GM18868 (cell line): ENCODE measurements around the gene MEIS2.

ENCODE experiments used
- ATAC-seq: cut with Tn5 transposase; IDR thresholded peaks from one replicate; pipeline ENCODE4 v1.9.1; 2021; ENCODE audit warnings: mild to moderate bottlenecking, moderate library complexity; ENCODE audit not compliant: unreplicated experiment

The MEIS2 gene

DNA sequence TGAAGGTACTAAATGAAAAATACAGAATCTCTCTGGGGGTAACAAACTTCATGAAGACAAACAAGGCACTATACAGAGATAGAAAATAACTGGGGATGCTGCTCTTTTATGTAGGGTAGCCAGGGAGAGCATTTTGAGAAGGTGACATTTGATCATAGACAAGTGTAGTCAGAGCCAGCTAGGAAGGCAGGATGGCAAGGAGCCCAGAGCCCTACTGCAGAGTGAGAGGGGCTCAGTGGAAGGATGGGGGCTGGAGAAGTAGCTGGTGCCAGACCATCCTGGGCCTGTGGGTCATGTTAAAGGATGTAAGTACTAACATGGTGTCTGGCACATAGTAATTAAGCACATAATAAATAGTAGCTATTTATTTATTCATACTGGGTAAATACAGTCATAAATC is 133.6 kb downstream of the MEIS2 start:
- no peak for ATAC-seq

DNA sequence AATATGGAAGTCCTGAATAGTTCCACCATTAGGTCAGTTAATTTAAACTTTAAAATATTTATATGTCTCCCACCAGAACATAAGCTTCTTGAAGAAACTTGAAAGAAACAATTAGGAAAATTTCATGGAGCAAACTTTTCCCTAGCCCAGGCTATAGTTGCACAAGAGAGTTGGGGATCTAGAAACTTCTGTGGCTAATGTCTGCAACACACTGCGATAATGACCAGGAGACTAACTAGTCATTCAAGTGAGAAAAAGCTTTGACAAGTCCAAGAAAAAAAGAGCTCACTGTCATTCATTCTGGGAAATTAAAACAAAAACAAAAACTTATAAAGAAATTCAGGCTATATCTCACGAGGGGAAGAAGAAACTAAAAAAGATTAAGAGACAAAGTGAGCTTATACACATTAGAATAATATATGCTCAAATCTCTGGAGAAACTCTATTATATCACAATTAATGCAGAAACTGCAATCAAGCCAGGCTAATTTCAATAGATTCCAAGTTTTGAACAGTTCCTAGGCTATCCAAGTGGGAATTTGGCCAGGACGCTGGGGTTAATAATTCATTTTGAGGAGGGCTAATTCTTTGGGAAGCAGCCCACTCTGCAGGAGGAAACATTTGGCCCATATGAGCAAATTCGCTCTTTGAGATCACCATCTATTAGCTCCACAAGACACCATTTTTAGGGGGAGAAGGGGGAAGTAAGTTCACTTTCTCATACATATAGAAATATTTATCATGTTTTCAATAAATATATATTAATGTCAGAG is 134.6 kb downstream of the MEIS2 start:
- ATAC-seq = no peak

DNA sequence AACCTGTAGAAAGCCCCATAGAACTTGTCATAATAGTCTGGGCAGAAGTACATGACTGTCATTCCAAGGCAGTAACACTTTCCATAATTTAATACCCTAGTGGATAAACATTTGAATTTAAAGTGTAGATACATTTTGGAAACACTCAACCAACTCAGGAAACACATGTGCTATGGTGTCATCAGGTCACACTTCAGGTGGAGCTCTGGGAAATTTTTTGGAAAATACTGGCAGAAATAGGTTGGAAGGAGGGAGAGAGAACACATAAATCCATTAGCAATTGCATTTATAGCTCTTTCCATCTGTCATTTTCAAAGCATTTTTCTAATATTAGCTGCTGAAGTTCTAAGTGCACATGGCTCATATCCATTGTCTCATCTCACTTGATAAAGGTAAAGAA is 135.7 kb downstream of the MEIS2 start:
- ATAC-seq = no peak

DNA sequence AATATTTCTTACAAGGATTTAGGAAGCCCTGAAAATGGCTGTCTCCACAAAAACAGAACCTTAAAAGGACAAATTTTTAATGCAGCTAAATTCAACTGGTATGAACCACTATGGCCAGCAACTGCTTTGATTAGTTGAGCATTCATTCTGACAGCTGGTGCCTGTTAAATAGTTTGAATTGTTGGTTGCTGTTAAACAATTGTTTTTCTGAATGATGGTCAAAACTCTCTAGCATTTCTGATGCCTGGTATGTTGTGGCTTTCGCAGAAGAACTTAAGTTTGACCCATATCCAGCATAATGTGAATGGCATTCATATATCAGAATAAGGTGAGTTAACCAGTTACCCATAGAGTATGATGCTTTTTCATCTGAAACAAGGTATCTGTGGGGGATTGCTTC is 138.4 kb downstream of the MEIS2 start:
- ATAC-seq = no peak

DNA sequence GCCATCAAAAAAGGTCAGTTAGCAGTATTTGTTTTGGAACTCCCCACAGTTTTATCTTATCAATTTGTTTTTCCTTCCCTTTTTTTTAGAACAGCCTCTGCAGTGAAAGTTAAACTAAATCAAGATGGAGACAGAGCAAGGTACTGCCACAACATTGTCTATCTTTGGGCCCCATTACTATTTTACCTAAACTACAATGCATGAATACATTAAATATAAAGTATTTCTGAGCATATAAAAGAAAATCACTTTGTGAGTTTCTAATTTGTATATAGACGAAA is 139.5 kb downstream of the MEIS2 start:
- no peak for ATAC-seq

DNA sequence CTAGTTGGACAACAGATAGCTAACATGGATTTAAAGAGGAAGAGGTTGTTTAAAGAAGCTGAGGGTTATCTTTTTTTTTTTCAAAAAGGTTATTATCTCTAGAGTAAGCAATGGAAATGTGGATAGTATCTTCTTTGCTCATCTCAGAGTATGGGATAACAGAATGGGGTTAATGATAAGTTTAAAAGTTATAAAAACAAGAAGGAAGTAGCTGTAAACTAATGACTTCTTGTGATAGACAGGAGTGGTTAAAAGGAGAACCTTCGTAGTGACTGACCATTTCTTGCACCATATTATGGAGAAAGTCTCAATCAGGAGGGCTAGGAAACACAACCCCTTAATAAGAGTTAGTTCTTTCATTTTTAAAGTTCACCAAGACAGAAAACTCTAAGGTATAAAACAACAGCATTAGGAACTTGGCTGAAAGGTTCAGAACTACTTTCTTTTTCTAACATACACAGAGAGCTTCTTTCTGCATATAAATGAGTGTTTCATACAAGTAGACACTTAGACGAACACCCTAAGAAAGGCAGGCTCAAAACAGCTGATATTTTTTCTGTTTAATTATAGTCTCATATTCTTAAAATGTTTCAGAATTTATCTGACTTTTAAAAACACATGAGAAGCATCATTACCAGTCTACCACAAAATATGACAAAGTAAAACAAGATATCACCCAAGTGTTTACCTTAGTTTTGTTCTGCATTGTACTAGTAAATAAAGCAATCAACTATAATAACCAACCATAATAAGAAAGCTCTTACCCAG is 140.0 kb downstream of the MEIS2 start:
- ATAC-seq = no peak

DNA sequence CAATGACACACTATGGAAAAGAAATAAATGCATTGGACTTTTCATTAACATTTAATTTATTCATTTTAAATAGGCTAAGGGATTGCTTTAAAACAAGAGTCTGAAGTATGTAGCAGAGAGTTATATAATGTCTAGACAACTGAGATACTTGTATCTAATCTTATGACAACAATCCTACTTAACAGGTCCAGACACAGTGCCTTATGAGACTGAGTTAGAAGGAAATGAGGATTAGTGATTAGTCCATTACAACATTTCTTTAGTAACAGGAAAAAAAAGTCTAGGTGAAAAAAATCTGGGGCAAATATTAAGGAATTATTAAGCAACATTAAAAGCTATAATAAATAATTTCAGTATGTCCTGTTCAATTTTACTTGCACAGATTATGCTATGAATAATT is 140.6 kb downstream of the MEIS2 start:
- ATAC-seq = no peak

DNA sequence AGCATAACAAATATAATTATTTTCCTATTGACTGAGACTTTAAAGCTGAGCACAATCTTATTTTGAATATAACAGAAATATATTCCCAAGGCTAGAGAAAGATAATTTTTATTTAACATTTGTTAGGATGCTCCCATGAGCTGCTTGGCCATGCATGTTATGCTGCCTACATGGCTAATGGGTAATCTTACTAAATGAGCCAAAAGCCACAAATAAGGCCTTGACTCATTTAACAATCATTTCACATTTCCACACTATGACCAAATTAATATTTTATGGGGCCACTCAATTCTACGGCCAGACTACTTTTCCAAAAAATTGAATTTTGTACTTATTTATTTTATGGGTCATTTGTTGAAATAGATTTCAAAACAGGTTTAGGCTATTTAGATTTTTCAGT is 141.7 kb downstream of the MEIS2 start:
- no peak for ATAC-seq

DNA sequence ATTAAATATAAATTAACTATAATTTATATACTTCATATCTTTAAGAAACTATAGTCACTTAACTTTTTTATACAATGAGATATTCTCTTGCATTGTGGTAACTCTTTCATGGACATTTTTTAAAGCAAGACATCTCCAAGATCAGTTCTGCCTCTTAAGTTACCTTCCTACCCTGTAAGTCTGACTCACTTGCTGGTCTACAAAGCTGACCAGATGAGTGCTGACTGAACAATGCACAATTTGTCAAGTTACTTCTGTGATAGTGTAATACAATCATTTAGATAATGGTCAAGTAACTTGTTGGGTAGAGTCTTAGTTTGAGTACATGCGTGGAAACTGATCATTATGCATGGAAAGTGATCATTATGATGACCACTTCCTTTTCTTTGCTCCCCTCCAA is 145.9 kb downstream of the MEIS2 start:
- no peak for ATAC-seq

DNA sequence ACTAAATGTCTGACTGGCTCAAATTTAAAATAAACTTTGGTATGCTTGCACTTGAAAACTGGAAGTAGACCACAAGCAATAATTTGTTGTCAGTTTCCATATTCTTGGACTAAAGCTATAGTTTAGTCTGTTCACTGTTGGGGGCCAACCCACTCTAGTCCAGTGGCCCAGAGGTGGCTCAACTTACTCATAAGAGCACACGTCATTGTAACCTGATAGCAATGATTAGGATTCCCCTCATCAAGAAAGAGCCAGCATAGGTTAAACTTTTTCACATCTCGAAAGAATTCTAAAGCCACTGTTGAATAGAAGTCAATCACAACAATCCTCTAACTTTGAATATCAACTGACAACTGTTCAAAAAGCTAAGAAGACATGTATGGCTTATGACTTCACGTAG is 147.0 kb downstream of the MEIS2 start:
- ATAC-seq = no peak

DNA sequence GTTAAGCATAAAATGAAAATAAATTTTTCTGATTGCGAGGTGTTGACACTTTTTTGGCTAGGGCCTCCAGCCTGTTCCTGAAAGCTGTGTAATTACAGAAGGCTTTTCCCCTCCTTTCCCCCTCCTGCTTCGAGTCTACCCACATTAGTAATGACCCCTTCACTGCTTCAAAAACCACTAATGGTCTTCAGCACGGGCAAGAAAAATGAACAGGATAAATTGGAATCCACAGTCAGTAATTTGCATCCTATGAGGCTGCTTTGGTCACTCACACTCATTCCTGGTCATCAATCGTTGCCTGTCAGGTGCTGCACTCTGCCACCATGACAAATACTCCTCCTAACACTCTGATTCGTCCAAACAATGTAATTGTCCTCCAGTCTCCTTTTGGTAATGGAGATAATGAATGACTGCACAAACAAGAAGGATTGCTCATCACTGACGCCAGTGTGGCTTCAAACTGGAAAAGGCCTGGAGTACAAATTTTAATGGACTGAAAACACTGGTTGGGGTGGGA is 148.6 kb downstream of the MEIS2 start:
- no peak for ATAC-seq

DNA sequence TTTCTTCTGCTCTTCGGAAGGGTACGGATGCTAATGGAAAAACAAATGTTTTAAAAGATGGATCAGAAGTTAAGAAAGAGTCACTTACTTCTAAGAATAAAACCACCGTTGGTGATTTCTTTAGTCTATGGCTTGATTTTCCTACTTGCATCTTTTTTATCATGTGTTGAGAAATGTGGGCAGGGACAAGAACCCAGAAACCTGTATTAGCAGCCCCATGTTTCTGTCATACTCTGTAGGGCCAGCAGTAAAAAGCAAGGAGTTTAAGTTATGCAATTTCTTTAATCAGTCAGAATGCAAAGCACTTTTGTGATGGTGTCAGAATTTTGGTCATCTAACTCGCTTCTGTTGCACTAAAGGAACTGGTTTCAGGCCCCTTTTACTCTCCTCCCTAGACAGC is 150.0 kb downstream of the MEIS2 start:
- ATAC-seq = no peak

DNA sequence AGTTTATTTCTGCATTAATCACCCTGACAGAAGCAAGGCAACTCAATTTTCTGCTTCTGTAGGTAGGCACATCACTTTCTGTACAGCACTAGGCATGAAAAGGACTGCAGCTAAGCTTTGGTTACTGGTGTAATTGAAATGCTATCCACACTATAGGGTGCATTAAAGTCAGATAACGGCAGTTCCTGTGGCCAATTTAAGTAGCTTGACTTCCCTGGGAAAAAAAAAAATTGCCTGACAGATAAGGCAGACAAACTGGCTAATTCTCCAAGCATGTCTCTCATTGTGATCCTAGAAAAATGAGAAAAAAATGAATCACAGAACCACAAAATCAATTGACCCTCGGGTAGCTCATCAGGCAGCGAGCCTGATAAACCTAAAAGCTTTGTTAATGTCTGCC is 151.4 kb downstream of the MEIS2 start:
- no peak for ATAC-seq

DNA sequence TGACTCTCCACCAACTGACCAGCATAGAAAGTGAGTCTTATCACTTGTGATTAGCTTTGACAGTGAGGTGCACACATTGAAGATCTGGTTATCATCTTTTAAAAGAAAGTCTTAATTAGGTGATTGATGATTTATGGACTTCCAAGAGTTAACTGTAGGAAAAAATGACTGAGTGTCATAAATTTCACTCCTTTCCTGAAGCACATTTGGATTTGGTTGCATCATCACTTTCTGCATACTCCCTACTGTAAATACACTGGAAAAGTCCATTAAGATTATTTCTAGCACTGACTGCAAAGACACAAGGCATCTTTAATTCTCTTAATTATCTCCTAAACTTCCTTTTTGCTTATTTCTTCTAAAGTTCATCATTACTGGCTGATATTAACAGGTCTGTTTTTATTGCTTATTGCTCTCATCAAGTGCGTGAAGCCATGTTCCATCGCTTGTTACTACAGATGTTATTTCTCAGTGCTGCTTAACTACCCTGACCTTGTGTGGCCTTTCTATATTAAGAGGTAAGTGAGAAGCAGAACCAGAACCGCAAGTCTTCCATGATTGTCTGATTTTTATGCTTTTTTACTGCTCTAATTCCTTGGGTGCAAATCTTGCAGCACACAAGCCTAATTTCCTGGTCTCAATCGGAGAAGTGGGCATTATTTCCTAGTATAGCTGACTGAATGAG is 153.2 kb downstream of the MEIS2 start:
- no peak for ATAC-seq

DNA sequence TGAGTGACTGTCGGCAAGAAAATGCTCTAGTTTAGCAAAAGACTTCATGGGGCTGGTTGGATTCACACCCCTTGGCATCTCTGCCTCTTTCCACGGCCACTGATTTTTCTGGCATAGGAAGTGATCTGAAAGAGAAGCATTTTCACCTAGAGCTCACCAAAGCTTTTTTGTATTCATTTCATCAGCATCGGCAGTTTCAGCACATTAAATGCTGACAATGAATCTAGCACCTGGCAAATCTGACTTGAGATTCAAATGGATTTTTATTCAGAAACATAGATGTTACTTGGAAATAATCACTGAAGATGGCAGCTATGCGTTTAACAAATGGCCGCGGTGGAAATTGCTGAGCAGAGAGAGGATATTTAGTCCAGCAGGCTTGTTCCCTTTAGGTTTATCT is 155.9 kb downstream of the MEIS2 start:
- ATAC-seq = no peak

DNA sequence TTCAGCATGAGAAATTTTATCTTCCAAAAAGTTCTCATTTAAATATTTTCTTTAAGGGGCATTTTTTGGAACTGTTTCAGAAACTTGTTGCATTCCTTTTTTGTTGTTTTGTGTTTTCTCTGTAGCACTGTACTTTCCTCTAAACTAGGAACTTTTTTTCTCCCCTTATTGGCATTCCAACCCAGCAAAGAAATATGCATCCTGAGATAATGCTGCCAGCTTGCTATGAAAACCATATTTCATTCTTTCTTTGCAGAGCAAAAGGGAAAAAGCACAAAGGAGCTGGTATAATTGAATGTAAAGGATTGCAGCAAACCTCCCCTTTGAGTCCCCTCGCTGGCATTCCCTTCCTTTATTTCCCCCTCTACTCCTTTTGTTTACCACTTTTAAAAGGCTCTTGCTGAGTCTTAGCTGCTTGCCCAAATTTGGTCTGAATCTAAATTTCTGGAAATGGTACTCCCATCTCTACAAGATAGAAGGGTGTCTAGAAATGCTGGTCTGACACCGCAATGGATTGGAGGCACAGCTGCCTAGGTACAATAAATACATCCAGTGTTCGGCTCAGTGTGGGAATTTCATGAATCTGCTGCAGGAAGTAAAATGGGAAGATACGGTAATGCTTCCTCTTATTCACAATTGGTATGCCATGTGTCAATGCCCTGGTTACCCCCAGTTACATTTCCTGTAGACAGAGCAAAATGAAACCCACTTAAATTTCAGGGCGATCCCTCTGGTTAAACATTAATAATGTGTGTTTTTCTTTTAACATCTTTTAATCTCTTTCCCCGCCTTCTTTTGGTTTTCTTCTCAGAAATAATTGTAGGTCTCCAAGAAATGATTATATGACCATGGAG is 156.6 kb downstream of the MEIS2 start:
- ATAC-seq = no peak

DNA sequence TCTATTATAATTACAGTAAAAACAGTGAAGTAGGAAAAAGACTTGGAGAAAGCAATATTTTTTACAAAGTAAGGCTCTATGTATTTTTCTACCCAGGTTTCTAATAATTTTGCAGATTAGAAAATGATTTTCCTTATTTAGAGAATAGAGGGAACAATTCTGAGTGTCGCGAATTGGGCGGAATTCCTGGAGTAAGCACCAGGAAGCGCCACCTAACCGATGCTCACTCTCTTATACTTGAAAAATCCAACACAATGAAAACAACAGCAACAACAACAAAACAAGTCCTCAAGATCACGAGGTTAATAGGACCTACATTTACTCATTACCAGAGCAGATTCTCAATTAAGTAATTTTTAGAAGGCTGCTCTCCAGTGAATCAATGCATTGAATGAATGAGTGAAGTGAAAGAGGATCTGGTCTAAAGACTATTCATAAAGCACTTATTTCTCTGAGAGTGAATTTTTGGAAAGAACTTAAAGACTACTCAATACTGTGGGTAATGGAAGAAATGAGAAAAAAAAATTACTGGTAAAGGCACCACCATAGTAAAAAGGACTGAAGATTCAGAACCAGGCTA is 158.0 kb downstream of the MEIS2 start:
- no peak for ATAC-seq

DNA sequence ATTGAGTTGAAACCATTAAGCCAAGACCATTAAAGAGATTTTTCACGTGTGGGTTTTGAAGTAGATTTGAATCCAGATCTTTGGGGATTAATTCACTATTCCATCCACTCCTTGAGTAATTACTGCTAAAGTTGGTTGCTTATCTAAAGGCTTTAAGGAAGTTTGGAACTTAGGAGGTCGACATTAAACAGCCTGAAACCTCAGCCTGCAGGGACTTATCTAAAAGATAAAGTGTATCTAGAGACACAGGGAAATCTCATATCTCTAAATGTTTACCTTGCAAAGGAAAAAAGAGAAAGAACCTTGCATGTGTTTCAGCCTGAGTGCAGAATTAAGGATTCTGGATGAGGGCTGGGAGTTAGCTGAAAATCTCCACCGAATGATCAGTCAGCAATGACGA is 158.6 kb downstream of the MEIS2 start:
- no peak for ATAC-seq

DNA sequence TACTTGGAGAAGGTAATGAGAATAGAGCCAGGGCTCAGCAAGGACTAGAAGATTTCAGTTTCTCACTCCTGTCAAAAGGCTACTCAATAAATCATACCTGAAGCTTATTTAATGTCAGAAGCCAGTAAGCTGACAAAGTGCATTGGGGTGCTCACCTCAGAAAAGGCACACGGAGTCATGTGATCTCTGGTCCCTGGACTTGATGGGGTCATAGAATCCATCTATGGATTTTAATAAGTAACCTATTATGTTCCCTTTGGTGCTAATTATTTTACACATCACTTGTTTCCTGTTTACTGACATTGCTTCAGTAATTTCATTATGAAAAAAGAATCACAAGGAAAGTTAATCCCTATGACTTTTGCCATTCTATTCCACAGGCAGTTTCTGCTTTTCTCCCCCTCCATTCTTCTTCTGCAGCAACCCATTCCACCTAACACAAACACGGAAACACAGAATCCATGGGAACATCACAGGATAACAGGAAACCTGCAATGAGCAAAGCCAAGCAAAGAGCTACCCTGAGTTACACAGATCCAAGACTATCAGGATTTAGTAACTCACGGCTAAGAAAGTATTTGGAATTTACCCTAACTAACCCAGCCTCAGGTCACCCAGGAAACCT is 159.6 kb downstream of the MEIS2 start:
- ATAC-seq = no peak

DNA sequence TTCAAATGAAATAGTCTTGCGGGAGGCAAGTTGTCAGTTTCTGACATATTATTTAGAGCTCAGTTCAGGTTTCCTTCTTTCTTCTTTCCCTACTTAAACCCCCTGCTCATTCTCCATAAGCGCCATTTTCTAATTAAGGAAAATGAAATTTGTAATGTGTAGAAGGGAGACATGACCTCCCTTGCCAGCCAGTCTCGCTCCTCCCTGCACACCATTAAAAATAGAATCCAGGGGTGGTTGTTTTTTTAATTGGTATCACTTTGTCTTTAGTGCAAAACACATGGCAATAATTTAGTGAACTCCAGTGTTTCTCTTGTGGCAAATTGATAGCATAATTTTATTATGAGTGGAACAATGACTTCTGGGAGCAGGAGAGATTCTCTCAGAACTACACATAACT is 160.1 kb downstream of the MEIS2 start:
- no peak for ATAC-seq
